RWPE1 (cell line): ENCODE measurements around the gene FBXO36.

Source experiments
- CTCF ChIA-PET: fragments of 350-600 bp; sonication (Branson Sonifier 250); formaldehyde crosslinking; extraction: SDS; loops from one replicate; lab custom pipeline; 2021; lab: Yijun Ruan, JAX
- POLR2A ChIA-PET: fragments of 400-600 bp; formaldehyde crosslinking; extraction: SDS; loops from one replicate; lab custom pipeline; 2020; ENCODE audit warnings: antibody characterized with exemption; ENCODE audit not compliant: low non-redundant PET; lab: Yijun Ruan, JAX
- DNase-seq: peaks from one replicate; pipeline ENCODE4 v3.0.0; 2012; ENCODE audit warnings: low spot score
- H3K27ac ChIP-seq: fragments of 450-650 bp; 2 replicates; pipeline ENCODE4 v1.5.1; 2017
- CTCF ChIP-seq: fragments of 450-650 bp; conservative IDR thresholded peaks from 2 replicates; pipeline ENCODE4 v1.5.1; 2017; ENCODE audit warnings: low read depth, mild to moderate bottlenecking

FBXO36 gene

DNA sequence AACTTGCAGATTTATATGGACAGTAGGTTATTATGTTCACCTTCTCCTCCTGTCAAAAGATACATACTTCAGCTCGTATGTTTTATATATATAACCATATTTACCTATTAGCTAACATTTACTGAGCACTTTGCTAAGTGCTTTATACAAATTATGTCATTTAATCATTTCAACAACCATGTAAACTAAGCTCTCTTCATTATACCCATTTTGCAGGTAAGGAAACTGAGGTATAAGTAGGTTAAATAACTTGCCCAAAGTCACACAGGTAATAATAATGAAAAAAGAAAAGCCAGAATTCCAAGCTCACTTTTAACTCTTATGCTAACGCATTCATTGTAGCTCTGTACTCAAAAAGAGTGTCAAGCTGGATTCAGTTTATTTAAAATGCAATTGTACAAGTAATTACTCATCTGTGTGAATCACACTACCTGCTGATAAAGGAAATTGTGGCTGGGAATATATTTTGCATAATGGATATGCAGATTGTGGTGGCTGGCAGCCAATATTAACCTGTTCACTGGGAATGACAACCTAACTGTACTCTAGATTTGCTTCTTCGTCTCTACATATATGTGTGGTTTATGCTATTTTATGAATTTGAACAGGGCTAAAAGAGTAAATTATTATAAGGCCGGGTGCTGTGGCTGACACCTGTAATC, 125.8 kb downstream of the FBXO36 start:
- no peak overlapping the region for H3K27ac ChIP-seq
- POLR2A ChIA-PET, result no interaction called here
- TF ChIP-seq CTCF, result no peak
- no peak for DNase-seq
- CTCF ChIA-PET, result interaction anchor here (0.6 to 0.7 kb wide), 3 partner anchors 90 to 441 kb away, joined by 3 to 8 read pairs (median 3); no protein-coding TSS in a partner anchor

GRCh38 chr2:230050136-230050535, 127.8 kb downstream of the FBXO36 start:
- TF ChIP-seq CTCF, result no peak
- H3K27ac ChIP-seq, result no peak overlapping the region
- CTCF ChIA-PET, result interaction anchor here (1.5 kb wide), 1 partner anchor 19 kb away, joined by 6 read pairs; the partner anchor contains the start of gene SLC16A14
- POLR2A ChIA-PET, result no interaction called here
- DNase-seq, result no peak

- ChIA-PET POLR2A (no interaction called here), CTCF (interaction anchor here (0.6 kb wide), 1 partner anchor 383 kb away, joined by 3 read pairs; no protein-coding TSS in a partner anchor)
- H3K27ac ChIP-seq, result no peak overlapping the region
- TF ChIP-seq CTCF, result no peak
- no peak for DNase-seq
Observed at GRCh38 chr2:230052299-230052698, 130.0 kb downstream of the FBXO36 start.

GRCh38 chr2:230053753-230054478, 131.6 kb downstream of the FBXO36 start:
- DNase-seq, result peak; percentile 75
- no peak for TF ChIP-seq CTCF
- peak overlapping the region; percentile 41 for H3K27ac ChIP-seq
- ChIA-PET CTCF (no interaction called here), POLR2A (no interaction called here)

DNA sequence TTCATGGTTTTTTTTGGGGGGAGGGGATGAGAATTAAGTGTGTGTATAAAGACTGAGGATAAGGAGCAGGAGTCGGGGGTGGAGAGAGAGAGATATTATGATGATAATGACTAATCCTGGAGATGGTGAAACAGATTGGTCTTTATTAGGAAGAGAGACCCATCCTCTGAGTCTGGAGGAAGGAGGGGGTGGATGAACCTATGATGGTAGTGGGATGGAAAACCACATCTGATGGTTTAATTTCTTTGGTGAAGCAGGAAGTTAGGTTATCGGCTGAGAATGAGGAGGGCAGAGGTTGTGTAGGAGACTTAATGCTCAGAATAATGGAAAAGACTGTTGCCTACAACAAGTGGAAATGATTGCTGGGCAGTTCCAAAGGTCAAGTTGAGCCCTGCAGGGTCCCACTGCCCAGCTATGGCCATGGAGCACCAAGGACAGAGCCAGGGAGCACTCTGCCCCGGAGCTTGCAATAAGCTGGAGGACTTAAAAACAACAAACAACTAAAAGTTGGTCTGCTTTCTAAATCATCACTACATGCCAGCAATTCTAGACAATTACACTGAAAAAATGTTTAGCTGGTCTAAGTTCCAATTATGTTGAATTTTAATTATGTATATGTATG, 138.5 kb downstream of the FBXO36 start:
- no peak overlapping the region for H3K27ac ChIP-seq
- TF ChIP-seq CTCF, result no peak
- CTCF ChIA-PET, result no interaction called here
- POLR2A ChIA-PET, result no interaction called here
- DNase-seq, result no peak
